ENCODE measurements around the gene ATP4B.
"Not testable (repeated sequence)": the region's sequence is repeated elsewhere in the genome, so short reads cannot be mapped to it uniquely, and the experiment has no call there.

ATP4B gene

GRCh38 chr13:113638806-113639205 is 19.2 kb downstream of the ATP4B start:
- no peak for DNase-seq

- no peak for DNase-seq
Measured at GRCh38 chr13:113638173-113638746, 19.7 kb downstream of the ATP4B start.

- DNase-seq: no peak
Measured at GRCh38 chr13:113637262-113638160, 20.5 kb downstream of the ATP4B start.

GRCh38 chr13:113636266-113636963 is 21.6 kb downstream of the ATP4B start:
- DNase-seq: no peak

- no peak for DNase-seq
Measured at GRCh38 chr13:113635709-113636108, 22.3 kb downstream of the ATP4B start.

- no peak for DNase-seq
Measured at GRCh38 chr13:113635048-113635420, 23.0 kb downstream of the ATP4B start.

- no peak for DNase-seq
Measured at GRCh38 chr13:113634279-113635047, 23.5 kb downstream of the ATP4B start.

- DNase-seq: no peak
Measured at GRCh38 chr13:113633485-113633873, 24.5 kb downstream of the ATP4B start.

GRCh38 chr13:113632706-113633484 is 25.1 kb downstream of the ATP4B start:
- DNase-seq: no peak

GRCh38 chr13:113631341-113632095 is 26.5 kb downstream of the ATP4B start:
- no peak for DNase-seq

- DNase-seq: no peak
Measured at GRCh38 chr13:113630804-113631203, 27.2 kb downstream of the ATP4B start.

GRCh38 chr13:113630296-113630695 is 27.7 kb downstream of the ATP4B start:
- DNase-seq: no peak

- no peak for DNase-seq
Measured at GRCh38 chr13:113629866-113630265, 28.1 kb downstream of the ATP4B start.

- no peak for DNase-seq
Measured at GRCh38 chr13:113628291-113629270, 29.4 kb downstream of the ATP4B start.

GRCh38 chr13:113627136-113627535 is 30.9 kb downstream of the ATP4B start:
- no peak for DNase-seq

- no peak for DNase-seq
Measured at GRCh38 chr13:113625965-113626721, 31.9 kb downstream of the ATP4B start.

- DNase-seq: not testable (repeated sequence)
Measured at GRCh38 chr13:113624640-113625304, 33.2 kb downstream of the ATP4B start.

GRCh38 chr13:113624235-113624587 is 33.8 kb downstream of the ATP4B start:
- DNase-seq: no peak

All from activated effector memory CD4-positive, alpha-beta T cell treated with Interleukin-2 at 50 U/mL for 16 hours (primary cell).